SK-N-SH (cell line): Measurements from ENCODE around the gene RPL9. TPM values are rescaled to one million over a fixed set of nuclear protein-coding genes. Genes with fewer than 3 reads are reported as not detected.
A peak's percentile ranks its signal among the peaks of the same experiment; 100 is the strongest.

Experiments
- CTCF ChIA-PET: fragments of 300-600, 350-600 bp; formaldehyde crosslinking; extraction: SDS; loops from one replicate; lab custom pipeline; 2021; lab: Yijun Ruan, JAX
- POLR2A ChIA-PET: fragments of 350-600 bp; sonication (Branson Sonifier 250); formaldehyde crosslinking; extraction: SDS; loops from one replicate; lab custom pipeline; 2020; ENCODE audit warnings: antibody characterized with exemption, inconsistent platforms; lab: Yijun Ruan, JAX
- DNase-seq: peaks from one replicate; pipeline ENCODE4 v3.0.0; 2012
- H2AFZ ChIP-seq: fragments of 200-600 bp; sonication (generic); 2 replicates; pipeline ENCODE4 v1.8.1; 2016; ENCODE audit warnings: antibody characterized with exemption, mild to moderate bottlenecking, low read depth
- H3F3A ChIP-seq: fragments of 200-600 bp; sonication (generic); replicated peaks from 2 replicates; pipeline ENCODE3; 2016; ENCODE audit warnings: antibody characterized with exemption, mild to moderate bottlenecking; ENCODE audit not compliant: insufficient read depth
- H3K27ac ChIP-seq, 2 experiments: fragments of 200-500 bp in 1 of 2; fragments of 200-600 bp in 1 of 2; sonication (Bioruptor generic) in 1 of 2; sonication (generic), shearing (Covaris generic) in 1 of 2; 2 replicates each; pipeline versions ENCODE4 v1.5.1 to v1.6.1; 2014 to 2016; ENCODE audit warnings: low read depth in 2 of 2, inconsistent platforms in 1 of 2, low read length in 1 of 2, mild to moderate bottlenecking in 1 of 2, mixed read lengths in 1 of 2
- H3K27me3 ChIP-seq: fragments of 200-600 bp; sonication (generic), shearing (Covaris generic); 2 replicates; pipeline ENCODE4 v1.6.1; 2016; ENCODE audit warnings: mixed run types; ENCODE audit not compliant: insufficient read depth
- H3K36me3 ChIP-seq, 2 experiments: fragments of 200-500 bp in 1 of 2; fragments of 200-600 bp in 1 of 2; sonication (Bioruptor generic) in 1 of 2; sonication (generic) in 1 of 2; replicated peaks in 1 of 2; 2 replicates each; pipeline versions ENCODE3 to v1.5.1; 2014 to 2016; ENCODE audit warnings: low read length in 1 of 2, mild to moderate bottlenecking in 1 of 2; ENCODE audit not compliant: insufficient read depth in 2 of 2, control insufficient read depth in 1 of 2
- H3K4me1 ChIP-seq, 2 experiments: fragments of 200-500 bp in 1 of 2; fragments of 200-600 bp in 1 of 2; sonication (Bioruptor generic) in 1 of 2; sonication (generic), shearing (Covaris generic) in 1 of 2; 2 replicates each; pipeline versions ENCODE4 v1.5.1 to v1.6.1; 2014 to 2016; ENCODE audit warnings: low read depth in 1 of 2, low read length in 1 of 2, mixed run types in 1 of 2; ENCODE audit not compliant: insufficient read depth in 2 of 2, control insufficient read depth in 1 of 2
- H3K4me2 ChIP-seq: fragments of 200-600 bp; sonication (generic), shearing (Covaris generic); 2 replicates; pipeline ENCODE4 v1.6.1; 2017; ENCODE audit warnings: mixed run types
- H3K4me3 ChIP-seq, 2 experiments: fragments of 200-500 bp in 1 of 2; fragments of 200-600 bp in 1 of 2; sonication (Bioruptor generic) in 1 of 2; sonication (generic), shearing (Covaris generic) in 1 of 2; 2 replicates each; pipeline versions ENCODE4 v1.5.1 to v1.8.1; 2014 to 2016; ENCODE audit warnings: low read depth in 2 of 2, inconsistent platforms in 1 of 2, low read length in 1 of 2, mild to moderate bottlenecking in 1 of 2, mixed read lengths in 1 of 2, moderate library complexity in 1 of 2
- H3K79me2 ChIP-seq: fragments of 200-600 bp; sonication (generic); 2 replicates; pipeline ENCODE4 v1.8.1; 2017; ENCODE audit warnings: mild to moderate bottlenecking; ENCODE audit not compliant: insufficient read depth
- H3K9ac ChIP-seq: fragments of 200-600 bp; sonication (generic); 2 replicates; pipeline ENCODE4 v1.6.1; 2017; ENCODE audit warnings: mixed run types
- H3K9me2 ChIP-seq: fragments of 200-600 bp; sonication (generic); 2 replicates; pipeline ENCODE4 v1.6.1; 2017; ENCODE audit warnings: mixed run types
- H3K9me3 ChIP-seq: fragments of 200-600 bp; sonication (generic); 2 replicates; pipeline ENCODE4 v1.6.1; 2017; ENCODE audit warnings: mixed run types, mild to moderate bottlenecking, moderate library complexity
- H4K20me1 ChIP-seq: fragments of 200-600 bp; sonication (generic); 2 replicates; pipeline ENCODE4 v1.6.1; 2017; ENCODE audit warnings: mild to moderate bottlenecking, mixed run types; ENCODE audit not compliant: insufficient read depth
- CTCF ChIP-seq: fragments of 200-600 bp; sonication (generic); IDR thresholded peaks from 2 replicates; pipeline ENCODE4 v1.6.1; 2017; ENCODE audit warnings: antibody characterized with exemption, mild to moderate bottlenecking, moderate library complexity
- EP300 ChIP-seq, 2 experiments: IDR thresholded peaks; 2 replicates each; pipeline versions ENCODE4 v1.4.0 to v1.6.1; 2012; ENCODE audit warnings: borderline replicate concordance in 1 of 2, low read depth in 1 of 2, low read length in 1 of 2
- EZH2phosphoT487 ChIP-seq: fragments of 200-600 bp; sonication (generic); IDR thresholded peaks from 2 replicates; pipeline ENCODE4 v1.6.1; 2017; ENCODE audit warnings: low read depth, mixed run types, mild to moderate bottlenecking, antibody characterized with exemption, moderate library complexity, borderline replicate concordance
- FOSL2 ChIP-seq: IDR thresholded peaks from 2 replicates; pipeline ENCODE4 v1.4.0; 2012; ENCODE audit warnings: low read depth, mild to moderate bottlenecking, moderate library complexity, borderline replicate concordance
- FOXM1 ChIP-seq: IDR thresholded peaks from 2 replicates; pipeline ENCODE4 v1.4.0; 2012; ENCODE audit warnings: low read depth, mild to moderate bottlenecking
- GATA2 ChIP-seq: sonication (generic); formaldehyde crosslinking; IDR thresholded peaks from 2 replicates; pipeline ENCODE4 v1.5.0; 2020; ENCODE audit warnings: mild to moderate bottlenecking, missing genetic modification reagents
- JUND ChIP-seq: IDR thresholded peaks from 2 replicates; pipeline ENCODE4 v1.4.0; 2012
- MEF2A ChIP-seq: IDR thresholded peaks from 2 replicates; pipeline ENCODE4 v1.4.0; 2012; ENCODE audit warnings: low read depth, borderline replicate concordance
- NFIC ChIP-seq: IDR thresholded peaks from 2 replicates; pipeline ENCODE4 v1.4.0; 2012; ENCODE audit warnings: borderline replicate concordance
- NRF1 ChIP-seq: IDR thresholded peaks from 2 replicates; pipeline ENCODE4 v1.6.1; 2012; ENCODE audit warnings: low read depth, mild to moderate bottlenecking, low read length
- PBX3 ChIP-seq: IDR thresholded peaks from 2 replicates; pipeline ENCODE4; 2012
- POLR2AphosphoS5 ChIP-seq: IDR thresholded peaks from 2 replicates; pipeline ENCODE4 v1.6.1; 2012; ENCODE audit warnings: low read depth, low read length
- REST ChIP-seq: IDR thresholded peaks from 2 replicates; pipeline ENCODE4 v1.6.1; 2012; ENCODE audit warnings: mild to moderate bottlenecking, low read depth, low read length, moderate library complexity
- RFX5 ChIP-seq: IDR thresholded peaks from 2 replicates; pipeline ENCODE4 v1.6.1; 2012; ENCODE audit warnings: mild to moderate bottlenecking, improper control_type of control experiment, low read length
- SIN3A ChIP-seq: IDR thresholded peaks from 2 replicates; pipeline ENCODE4 v1.6.1; 2012; ENCODE audit warnings: low read depth, mild to moderate bottlenecking, low read length, moderate library complexity, borderline replicate concordance
- SMC3 ChIP-seq: IDR thresholded peaks from 2 replicates; pipeline ENCODE4 v1.6.1; 2012; ENCODE audit warnings: low read depth, low read length, improper control_type of control experiment
- TAF1 ChIP-seq: IDR thresholded peaks from 2 replicates; pipeline ENCODE4 v1.6.1; 2012; ENCODE audit warnings: low read depth, mild to moderate bottlenecking, low read length, moderate library complexity, borderline replicate concordance
- TEAD4 ChIP-seq: IDR thresholded peaks from 2 replicates; pipeline ENCODE4 v1.4.0; 2012; ENCODE audit warnings: mild to moderate bottlenecking, borderline replicate concordance; ENCODE audit not compliant: insufficient read depth
- USF1 ChIP-seq: IDR thresholded peaks from 2 replicates; pipeline ENCODE4 v1.4.0; 2012; ENCODE audit warnings: low read depth, borderline replicate concordance
- USF2 ChIP-seq: fragments of 150-350 bp; IDR thresholded peaks from 2 replicates; pipeline ENCODE4 v1.6.1; 2017; ENCODE audit warnings: antibody characterized with exemption, low read length, low read depth, borderline replicate concordance
- YY1 ChIP-seq: IDR thresholded peaks from 2 replicates; pipeline ENCODE4 v1.4.0; 2012; ENCODE audit warnings: low read depth, mild to moderate bottlenecking
- polyA plus RNA-seq, 3 experiments: library from polyadenylated mRNA; depleted of rRNA; stranded (reverse); fragments of >200 nt; gene quantifications; 2 replicates each; pipeline ENCODE4 v1.2.3, GENCODE V29; 2012

RPL9 gene
- polyA plus RNA-seq, 1 of the 3 experiments (the other 2 are of a cell fraction), result 1,564 TPM

GRCh38 chr4:39502019-39502663 is 43.4 kb upstream of the RPL9 start (continued):
- TF ChIP-seq PBX3 (0 out of 2 replicates have a peak, but pooled peaks have one; percentile 23), NRF1 (no peak), POLR2AphosphoS5 (no peak), EP300 (IDR thresholded peaks at IDR 0.05; ENCODE audit: borderline replicate concordance in 1 of 2, low read depth in 1 of 2, low read length in 1 of 2) (peak in 1 of 2 experiments; percentile 34; a peak in 1 of 4 replicates), FOSL2 (peak; percentile 74), TEAD4 (peak; percentile 41; the same call in 1 of the 2 replicates), SMC3 (no peak), JUND (peak; percentile 61), TAF1 (no peak), SIN3A (no peak)
- TF ChIP-seq, all 33 proteins: peak for 8

GRCh38 chr4:39498727-39499020 is 40.0 kb upstream of the RPL9 start:
- POLR2A ChIA-PET, result no interaction called here
- CTCF ChIA-PET, result no interaction called here
- peaks cover 31 to 54% of the 10 kb centered on the region in 2 experiments for H3K36me3 ChIP-seq
- no peaks in the 10 kb centered on the region for H3K27me3 ChIP-seq
- DNase-seq, result no peak
- no peak overlapping the region for H3K9ac ChIP-seq
- H3K79me2 ChIP-seq, result peaks cover 18% of the 10 kb centered on the region; the same call in 1 of the 2 replicates
- H3K4me3 ChIP-seq, result no peak overlapping the region
- H3K9me3 ChIP-seq, result no peaks in the 10 kb centered on the region
- no peaks in the 10 kb centered on the region for H3K9me2 ChIP-seq
- no peak overlapping the region for H2AFZ ChIP-seq
- peaks cover 53% of the 10 kb centered on the region for H3F3A ChIP-seq
- H3K4me1 ChIP-seq, result peaks cover 0 to 15% of the 10 kb centered on the region in 2 experiments; a peak in 2 of 4 replicates
- H3K27ac ChIP-seq, result no peak overlapping the region
- no peak overlapping the region for H3K4me2 ChIP-seq
- H4K20me1 ChIP-seq, result no peaks in the 10 kb centered on the region; the same call in 1 of the 2 replicates
- TF ChIP-seq FOXM1, result no peak
- TF ChIP-seq EZH2phosphoT487, result no peak
- TF ChIP-seq NFIC, result no peak
- no peak for TF ChIP-seq USF1
- no peak for TF ChIP-seq MEF2A
- no peak for TF ChIP-seq EP300 (IDR thresholded peaks at IDR 0.05; ENCODE audit: borderline replicate concordance in 1 of 2, low read depth in 1 of 2, low read length in 1 of 2)
- TF ChIP-seq FOSL2, result no peak
- TF ChIP-seq TAF1, result no peak
- no peak for TF ChIP-seq RFX5
- TF ChIP-seq PBX3, result no peak
- TF ChIP-seq REST, result no peak
- no peak for TF ChIP-seq YY1
- no peak for TF ChIP-seq USF2
- no peak for TF ChIP-seq GATA2 (CRISPR knock-in tag)
- no peak for TF ChIP-seq CTCF
- TF ChIP-seq JUND, result no peak
